Stomach (tissue), 4 donors: ENCODE results near the gene SSC5D.

Experiments used
- POLR2A ChIP-seq, 4 donors: fragments of 450-650 bp; IDR thresholded peaks; one replicate each; pipeline ENCODE4 v1.6.1; 2016; ENCODE audit warnings: antibody characterized with exemption in 4 of 4, control low read depth in 2 of 4, mild to moderate bottlenecking in 1 of 4, moderate library complexity in 1 of 4
- POLR2AphosphoS5 ChIP-seq, 3 donors: sonication (generic); formaldehyde crosslinking; IDR thresholded peaks; one replicate each; pipeline ENCODE4 v1.6.1; 2016; ENCODE audit warnings: antibody characterized with exemption in 3 of 3
- TF ChIP-seq, protein P1 (sequence below), 7 experiments: fragments of 450-650 bp in 4 of 7; fragments of 200-600 bp in 3 of 7; sonication (generic) in 3 of 7; IDR thresholded peaks; one replicate each; pipeline ENCODE4 v1.5.1; 2016 to 2019; ENCODE audit warnings: antibody characterized with exemption in 7 of 7, control low read depth in 2 of 7, mild to moderate bottlenecking in 1 of 7

GRCh38 chr19:55488986-55489710, 912 bp downstream of the SSC5D start:
- TF ChIP-seq POLR2AphosphoS5 (IDR thresholded peaks at IDR 0.05) = no peak
- TF ChIP-seq, protein P1, sequence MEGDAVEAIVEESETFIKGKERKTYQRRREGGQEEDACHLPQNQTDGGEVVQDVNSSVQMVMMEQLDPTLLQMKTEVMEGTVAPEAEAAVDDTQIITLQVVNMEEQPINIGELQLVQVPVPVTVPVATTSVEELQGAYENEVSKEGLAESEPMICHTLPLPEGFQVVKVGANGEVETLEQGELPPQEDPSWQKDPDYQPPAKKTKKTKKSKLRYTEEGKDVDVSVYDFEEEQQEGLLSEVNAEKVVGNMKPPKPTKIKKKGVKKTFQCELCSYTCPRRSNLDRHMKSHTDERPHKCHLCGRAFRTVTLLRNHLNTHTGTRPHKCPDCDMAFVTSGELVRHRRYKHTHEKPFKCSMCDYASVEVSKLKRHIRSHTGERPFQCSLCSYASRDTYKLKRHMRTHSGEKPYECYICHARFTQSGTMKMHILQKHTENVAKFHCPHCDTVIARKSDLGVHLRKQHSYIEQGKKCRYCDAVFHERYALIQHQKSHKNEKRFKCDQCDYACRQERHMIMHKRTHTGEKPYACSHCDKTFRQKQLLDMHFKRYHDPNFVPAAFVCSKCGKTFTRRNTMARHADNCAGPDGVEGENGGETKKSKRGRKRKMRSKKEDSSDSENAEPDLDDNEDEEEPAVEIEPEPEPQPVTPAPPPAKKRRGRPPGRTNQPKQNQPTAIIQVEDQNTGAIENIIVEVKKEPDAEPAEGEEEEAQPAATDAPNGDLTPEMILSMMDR (IDR thresholded peaks at IDR 0.05) = no peak
- no peak for TF ChIP-seq POLR2A (IDR thresholded peaks at IDR 0.05)
